ENCODE measurements around the gene UBE3B.

DNA sequence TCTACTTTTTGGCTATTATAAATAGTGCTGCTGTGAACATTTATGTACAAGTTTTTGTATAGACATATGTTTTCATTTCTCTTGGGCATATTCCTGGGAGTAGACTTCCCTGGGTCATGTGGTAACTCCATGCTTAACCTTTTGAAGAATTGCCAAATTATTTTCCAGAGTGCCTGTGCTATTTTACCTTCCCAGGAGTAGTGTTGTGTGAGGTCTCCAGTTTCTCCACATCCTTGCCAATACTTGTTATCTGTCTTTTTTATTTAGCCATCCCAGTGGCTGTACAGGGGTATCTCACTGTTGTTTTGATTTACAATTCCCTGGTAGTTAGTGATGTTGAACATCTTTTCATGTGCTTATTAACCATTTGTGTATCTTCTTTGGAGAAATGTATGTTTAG lies 18.9 kb downstream of the UBE3B start:
- TF ChIP-seq YY1 (IDR thresholded peaks at IDR 0.05; ENCODE audit: insufficient read depth, insufficient read length) (no peak), SUZ12 (IDR thresholded peaks at IDR 0.05; ENCODE audit: extremely low read depth, insufficient read depth, insufficient read length) (no peak), ZNF274 (IDR thresholded peaks at IDR 0.05; ENCODE audit: low read depth, low read length) (no peak)

Data from NT2/D1 (cell line).